ENCODE data around the gene TTR. TPM values are rescaled to one million over a fixed set of nuclear protein-coding genes. Genes with fewer than 3 reads are reported as not detected.

The TTR gene
- total and polyA plus RNA-seq, 2 of the 4 experiments (the other 2 are of a cell fraction) = not detected

- ATAC-seq (ENCODE audit: low read depth) (no peak), DNase-seq (no peak)
Measured at GRCh38 chr18:31549416-31549815, 42.3 kb upstream of the TTR start.

More at GRCh38 chr18:31549416-31549815, 42.3 kb upstream of the TTR start:
- no peak overlapping the region for H3K18ac ChIP-seq (ENCODE audit: low read depth, low read length)
- dilution Hi-C loops (cut with HindIII; ENCODE audit: low sequenced_read_pairs, unreplicated experiment) = no loop called here
- H3K79me1 ChIP-seq (ENCODE audit: low read depth in 1 of 2, low read length in 2 of 2) = no peaks in the 10 kb centered on the region
- no peak overlapping the region for H2AK9ac ChIP-seq (replicated peaks; ENCODE audit: low read depth, low read length, poor library complexity)
- H3K9me3 ChIP-seq (ENCODE audit: control insufficient read depth, insufficient read depth, low read length) = no peaks in the 10 kb centered on the region
- intact Hi-C loops (cut with micrococcal nuclease) = no loop called here
- BruUV-seq (replicated peaks) = no TSS peak
- no peak overlapping the region for H4K8ac ChIP-seq (ENCODE audit: low read depth in 2 of 2, low read length in 2 of 2)
- H2BK120ac ChIP-seq (ENCODE audit: low read depth, low read length) = no peak overlapping the region
- H4K5ac ChIP-seq (ENCODE audit: low read depth, low read length) = no peak overlapping the region
- no peak overlapping the region for H2AFZ ChIP-seq (replicated peaks; ENCODE audit: low read length, poor library complexity)
- no peak overlapping the region for H3K27ac ChIP-seq (ENCODE audit: insufficient read depth, low read length)
- H3K23ac ChIP-seq (ENCODE audit: low read depth, low read length) = no peak overlapping the region
- no peak overlapping the region for H3K56ac ChIP-seq (ENCODE audit: extremely low read depth, insufficient read depth, low read length)
- no peak overlapping the region for H3K14ac ChIP-seq (replicated peaks; ENCODE audit: low read depth, low read length)
- H3K4ac ChIP-seq (ENCODE audit: low read depth, low read length) = no peak overlapping the region
- ChIA-PET POLR2A (ENCODE audit: unreplicated experiment) (interaction anchor here (0.5 kb wide), 1 partner anchor 183 kb away, joined by 3 read pairs; no protein-coding TSS in a partner anchor), CTCF (no interaction called here)
- H2BK5ac ChIP-seq (ENCODE audit: low read depth, low read length, poor library complexity, severe bottlenecking) = no peak overlapping the region
- in situ Hi-C loops (cut with MboI; ENCODE audit: low sequenced_read_pairs) = no loop called here
- H3K27me3 ChIP-seq (ENCODE audit: control insufficient read depth, insufficient read depth, low read length) = no peaks in the 10 kb centered on the region
- H2BK15ac ChIP-seq (ENCODE audit: low read depth, low read length) = no peak overlapping the region
- H3K4me2 ChIP-seq (ENCODE audit: low read depth, low read length) = no peak overlapping the region
- H4K91ac ChIP-seq (ENCODE audit: insufficient read depth, low read depth, low read length) = no peak overlapping the region
- no peaks in the 10 kb centered on the region for H3K36me3 ChIP-seq (ENCODE audit: control insufficient read depth, insufficient read depth, low read length)
- no peak overlapping the region for H3K4me3 ChIP-seq (ENCODE audit: insufficient read depth, low read depth, low read length)
- H4K20me1 ChIP-seq (ENCODE audit: insufficient read depth, low read length) = no peaks in the 10 kb centered on the region
- no peaks in the 10 kb centered on the region for H3K4me1 ChIP-seq (ENCODE audit: control insufficient read depth, insufficient read depth, low read length)
- whole genome bisulfite sequencing, 2 experiments (ENCODE audit: extremely low coverage in 2 of 2, insufficient read length in 1 of 2) = no CpG with 5 or more reads among the region's 4 CpGs
- no peaks in the 10 kb centered on the region for H3K9me1 ChIP-seq (ENCODE audit: insufficient read depth, low read length)
- no peak overlapping the region for H2BK20ac ChIP-seq (ENCODE audit: low read depth, low read length)
- H3K9ac ChIP-seq (ENCODE audit: low read depth, low read length) = no peak overlapping the region
- TF ChIP-seq SMC3 (IDR thresholded peaks at IDR 0.05; ENCODE audit: low read depth, low read length) (no peak), MAZ (IDR thresholded peaks at IDR 0.05; ENCODE audit: borderline replicate concordance, low read depth, low read length) (no peak), CEBPB (IDR thresholded peaks at IDR 0.05; ENCODE audit: low read depth, low read length) (no peak), FOS (IDR thresholded peaks at IDR 0.05; ENCODE audit: low read depth, low read length) (no peak), RAD21 (IDR thresholded peaks at IDR 0.05; ENCODE audit: low read length) (no peak), CHD1 (IDR thresholded peaks at IDR 0.05; ENCODE audit: low read depth, low read length) (no peak), NFE2L2 (IDR thresholded peaks at IDR 0.05; ENCODE audit: low read depth, low read length) (no peak), MAFK (IDR thresholded peaks at IDR 0.05; ENCODE audit: low read depth, low read length) (no peak), MXI1 (IDR thresholded peaks at IDR 0.05; ENCODE audit: borderline replicate concordance, low read depth, low read length) (no peak), RFX5 (IDR thresholded peaks at IDR 0.05; ENCODE audit: low read depth, low read length) (no peak)
- no peak overlapping the region for H2AK5ac ChIP-seq (ENCODE audit: low read depth, low read length)
